ENCODE data around the gene ANKRD11. TPM values are rescaled to one million over a fixed set of nuclear protein-coding genes. Genes with fewer than 3 reads are reported as not detected.

ANKRD11 gene
- total and polyA plus RNA-seq, 2 donors (not counting 3 experiments of a cell fraction or from before 2014, with no cell fraction given), result 55.8 to 191 TPM

DNA sequence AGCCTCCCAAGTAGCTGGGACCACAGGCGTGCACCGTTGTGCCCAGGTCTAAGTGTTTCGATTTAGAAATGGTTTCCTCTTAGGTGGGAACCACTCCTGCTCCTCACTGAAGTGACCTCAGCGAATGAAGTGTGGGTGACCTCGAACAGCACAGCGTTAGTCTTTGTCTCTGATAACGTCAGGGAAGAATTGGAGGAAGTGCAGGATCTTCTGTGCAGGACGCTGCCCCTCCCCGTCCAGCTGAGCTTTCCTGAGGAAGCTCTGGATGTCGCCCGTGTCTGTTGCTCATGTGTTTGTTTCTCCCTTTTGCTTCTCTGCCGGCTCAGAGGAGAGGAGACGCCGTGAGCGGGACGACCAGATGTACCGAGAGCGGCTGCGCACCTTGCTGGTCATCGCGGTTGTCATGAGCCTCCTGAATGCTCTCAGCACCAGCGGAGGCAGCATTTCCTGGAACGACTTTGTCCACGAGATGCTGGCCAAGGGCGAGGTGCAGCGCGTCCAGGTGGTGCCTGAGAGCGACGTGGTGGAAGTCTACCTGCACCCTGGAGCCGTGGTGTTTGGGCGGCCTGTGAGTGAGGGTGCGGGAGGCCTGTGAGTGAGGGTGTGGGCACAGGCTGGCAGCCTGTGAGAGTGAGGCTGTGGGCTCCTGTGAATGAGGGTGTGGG is 33.5 kb upstream of the ANKRD11 start:
- no peak overlapping the region for H3K9ac ChIP-seq (replicated peaks; ENCODE audit: extremely low read depth, insufficient read depth, low read length)
- H3K4me3 ChIP-seq (replicated peaks in 1 of 3; ENCODE audit: insufficient read depth in 1 of 3, low read depth in 1 of 3, low read length in 3 of 3), result no peak overlapping the region
- H3K4me1 ChIP-seq (ENCODE audit: control insufficient read depth, extremely low read depth, insufficient read depth, low read length), result peaks cover 12% of the 10 kb centered on the region
- POLR2A ChIA-PET, result no interaction called here
- no peaks in the 10 kb centered on the region for H3K27me3 ChIP-seq (ENCODE audit: control insufficient read depth in 2 of 2, insufficient read depth in 2 of 2, low read length in 2 of 2)
- intact Hi-C loops (cut with micrococcal nuclease) (loop anchor here (5.0 kb wide), 1 partner anchor 33 kb away; no protein-coding TSS in a partner anchor), dilution Hi-C loops (cut with MboI; ENCODE audit: extremely low pct_ligation_motif_present, low sequenced_read_pairs) (no loop called here)
- FAIRE-seq, result peak; percentile 76
- peak overlapping the region; percentile 5 for H3K4me2 ChIP-seq (ENCODE audit: insufficient read depth, low read length)
- DNase-seq (ENCODE audit: low read depth, low spot score), result peak; percentile 63
- no peaks in the 10 kb centered on the region for H3K9me1 ChIP-seq (replicated peaks; ENCODE audit: control insufficient read depth, extremely low read depth, insufficient read depth, low read length)
- no peaks in the 10 kb centered on the region for H3K9me3 ChIP-seq (replicated peaks; ENCODE audit: control insufficient read depth, insufficient read depth, low read length)
- H3K27ac ChIP-seq (ENCODE audit: insufficient read depth, low read depth, low read length), result peak overlapping the region; percentile 30
- no peaks in the 10 kb centered on the region for H4K20me1 ChIP-seq (replicated peaks; ENCODE audit: control insufficient read depth, extremely low read depth, insufficient read depth, low read length)
- H3K79me2 ChIP-seq (ENCODE audit: control insufficient read depth, insufficient read depth, low read length), result peaks cover 42% of the 10 kb centered on the region
- CTCF ChIA-PET, result interaction anchor here (1.0 to 1.1 kb wide), 2 partner anchors 12 to 34 kb away, joined by 4 to 7 read pairs; no protein-coding TSS in a partner anchor
- TF ChIP-seq EZH2 (IDR thresholded peaks at IDR 0.05; ENCODE audit: borderline replicate concordance, low read depth, low read length, severe bottlenecking), result no peak
- no peak for TF ChIP-seq FOS (IDR thresholded peaks at IDR 0.05; ENCODE audit: borderline replicate concordance, insufficient read depth, low read length)
- peak; percentile 38 for TF ChIP-seq POLR2AphosphoS5 (IDR thresholded peaks at IDR 0.05; ENCODE audit: insufficient read depth, low read depth, low read length)
- TF ChIP-seq POLR2A (IDR thresholded peaks at IDR 0.05; ENCODE audit: low read depth, low read length), result no peak
- peak; percentile 35 for TF ChIP-seq GATA2 (IDR thresholded peaks at IDR 0.05; ENCODE audit: insufficient read depth, insufficient read length, low read depth, low read length)
- TF ChIP-seq MAX (IDR thresholded peaks at IDR 0.05; ENCODE audit: insufficient read depth, insufficient read length), result no peak
- no TSS peak for BruUV-seq (replicated peaks)
- no peak overlapping the region for H2AFZ ChIP-seq (ENCODE audit: low read depth, low read length)
- H3K36me3 ChIP-seq (ENCODE audit: control insufficient read depth in 2 of 2, extremely low read depth in 1 of 2, insufficient read depth in 2 of 2, low read length in 2 of 2), result peaks cover 9 to 34% of the 10 kb centered on the region in 2 experiments

DNA sequence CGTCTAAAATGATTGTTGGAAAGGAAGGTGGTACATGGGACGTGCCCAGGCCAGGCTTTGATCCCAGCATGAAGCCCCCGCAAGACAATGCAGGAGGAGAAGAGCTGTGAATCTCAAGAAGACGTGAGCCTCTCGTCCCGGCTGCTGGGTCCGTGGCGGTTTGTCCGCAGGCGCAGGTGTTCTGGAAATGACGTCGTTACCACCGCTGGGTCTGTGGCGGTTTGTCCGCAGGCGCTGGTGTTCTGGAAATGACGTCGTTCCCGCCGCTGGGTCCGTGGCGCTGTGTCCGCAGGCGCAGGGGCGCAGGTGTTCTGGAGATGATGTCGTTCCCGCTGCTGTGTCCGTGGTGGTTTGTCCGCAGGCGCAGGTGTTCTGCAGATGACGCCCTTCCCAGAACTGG is 31.9 kb upstream of the ANKRD11 start:
- DNase-seq (ENCODE audit: low read depth, low spot score) (no peak), FAIRE-seq (no peak)
- Histone ChIP-seq H3K4me2 (ENCODE audit: insufficient read depth, low read length) (no peak overlapping the region), H3K9me3 (replicated peaks; ENCODE audit: control insufficient read depth, insufficient read depth, low read length) (no peaks in the 10 kb centered on the region), H3K9ac (replicated peaks; ENCODE audit: extremely low read depth, insufficient read depth, low read length) (no peak overlapping the region), H4K20me1 (replicated peaks; ENCODE audit: control insufficient read depth, extremely low read depth, insufficient read depth, low read length) (no peaks in the 10 kb centered on the region), H3K4me3 (replicated peaks in 1 of 3; ENCODE audit: insufficient read depth in 1 of 3, low read depth in 1 of 3, low read length in 3 of 3) (no peak overlapping the region), H3K27ac (ENCODE audit: insufficient read depth, low read depth, low read length) (no peak overlapping the region), H3K4me1 (ENCODE audit: control insufficient read depth, extremely low read depth, insufficient read depth, low read length) (peaks cover 12% of the 10 kb centered on the region), H3K79me2 (ENCODE audit: control insufficient read depth, insufficient read depth, low read length) (peaks cover 49% of the 10 kb centered on the region), H3K27me3 (ENCODE audit: control insufficient read depth in 2 of 2, insufficient read depth in 2 of 2, low read length in 2 of 2) (no peaks in the 10 kb centered on the region), H2AFZ (ENCODE audit: low read depth, low read length) (no peak overlapping the region), H3K36me3 (ENCODE audit: control insufficient read depth in 2 of 2, extremely low read depth in 1 of 2, insufficient read depth in 2 of 2, low read length in 2 of 2) (peaks cover 9 to 40% of the 10 kb centered on the region in 2 experiments), H3K9me1 (replicated peaks; ENCODE audit: control insufficient read depth, extremely low read depth, insufficient read depth, low read length) (no peaks in the 10 kb centered on the region)
- POLR2A ChIA-PET, result no interaction called here
- TF ChIP-seq POLR2AphosphoS5 (IDR thresholded peaks at IDR 0.05; ENCODE audit: insufficient read depth, low read depth, low read length) (no peak), FOS (IDR thresholded peaks at IDR 0.05; ENCODE audit: borderline replicate concordance, insufficient read depth, low read length) (no peak), JUN (IDR thresholded peaks at IDR 0.05; ENCODE audit: borderline replicate concordance, insufficient read depth, insufficient read length, low read depth) (no peak), GATA2 (IDR thresholded peaks at IDR 0.05; ENCODE audit: insufficient read depth, insufficient read length, low read depth, low read length) (no peak), POLR2A (IDR thresholded peaks at IDR 0.05; ENCODE audit: low read depth, low read length) (no peak), MYC (IDR thresholded peaks at IDR 0.05; ENCODE audit: low read depth, low read length) (no peak), EZH2 (IDR thresholded peaks at IDR 0.05; ENCODE audit: borderline replicate concordance, low read depth, low read length, severe bottlenecking) (no peak), MAX (IDR thresholded peaks at IDR 0.05; ENCODE audit: insufficient read depth, insufficient read length) (no peak)
- TF ChIP-seq, protein P1, sequence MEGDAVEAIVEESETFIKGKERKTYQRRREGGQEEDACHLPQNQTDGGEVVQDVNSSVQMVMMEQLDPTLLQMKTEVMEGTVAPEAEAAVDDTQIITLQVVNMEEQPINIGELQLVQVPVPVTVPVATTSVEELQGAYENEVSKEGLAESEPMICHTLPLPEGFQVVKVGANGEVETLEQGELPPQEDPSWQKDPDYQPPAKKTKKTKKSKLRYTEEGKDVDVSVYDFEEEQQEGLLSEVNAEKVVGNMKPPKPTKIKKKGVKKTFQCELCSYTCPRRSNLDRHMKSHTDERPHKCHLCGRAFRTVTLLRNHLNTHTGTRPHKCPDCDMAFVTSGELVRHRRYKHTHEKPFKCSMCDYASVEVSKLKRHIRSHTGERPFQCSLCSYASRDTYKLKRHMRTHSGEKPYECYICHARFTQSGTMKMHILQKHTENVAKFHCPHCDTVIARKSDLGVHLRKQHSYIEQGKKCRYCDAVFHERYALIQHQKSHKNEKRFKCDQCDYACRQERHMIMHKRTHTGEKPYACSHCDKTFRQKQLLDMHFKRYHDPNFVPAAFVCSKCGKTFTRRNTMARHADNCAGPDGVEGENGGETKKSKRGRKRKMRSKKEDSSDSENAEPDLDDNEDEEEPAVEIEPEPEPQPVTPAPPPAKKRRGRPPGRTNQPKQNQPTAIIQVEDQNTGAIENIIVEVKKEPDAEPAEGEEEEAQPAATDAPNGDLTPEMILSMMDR (IDR thresholded peaks at IDR 0.05; ENCODE audit: extremely low read depth in 1 of 2, insufficient read depth in 1 of 2, low read depth in 1 of 2, low read length in 2 of 2), result no peak
- intact Hi-C loops (cut with micrococcal nuclease) (loop anchor here (5.0 kb wide), 1 partner anchor 35 kb away; no protein-coding TSS in a partner anchor), dilution Hi-C loops (cut with MboI; ENCODE audit: extremely low pct_ligation_motif_present, low sequenced_read_pairs) (no loop called here)
- CTCF ChIA-PET, result no interaction called here
- BruUV-seq (replicated peaks), result no TSS peak
